Endometrial microvascular endothelial cells (primary cell): ENCODE results near the gene SNX2. TPM values are rescaled to one million over a fixed set of nuclear protein-coding genes. Genes with fewer than 3 reads are reported as not detected.
"Not testable (repeated sequence)": the region's sequence is repeated elsewhere in the genome, so short reads cannot be mapped to it uniquely, and the experiment has no call there.

Experiments used
- in situ Hi-C: cut with HindIII; loops from 2 replicates; pipeline ENCODE4 v1.10.0; 2017; ENCODE audit warnings: low sequenced_read_pairs, low pct_unique_long_range_greater_than_20kb; ENCODE audit errors: inconsistent ontology term
- total RNA-seq: library from RNA; depleted of rRNA; stranded (reverse); fragments of >200 nt; gene quantifications from one replicate; pipeline ENCODE4 v1.2.3, GENCODE V29; 2015; ENCODE audit errors: inconsistent ontology term

SNX2 gene
- total RNA-seq, 1 donor from 2014 or later, result 57.0 TPM

DNA sequence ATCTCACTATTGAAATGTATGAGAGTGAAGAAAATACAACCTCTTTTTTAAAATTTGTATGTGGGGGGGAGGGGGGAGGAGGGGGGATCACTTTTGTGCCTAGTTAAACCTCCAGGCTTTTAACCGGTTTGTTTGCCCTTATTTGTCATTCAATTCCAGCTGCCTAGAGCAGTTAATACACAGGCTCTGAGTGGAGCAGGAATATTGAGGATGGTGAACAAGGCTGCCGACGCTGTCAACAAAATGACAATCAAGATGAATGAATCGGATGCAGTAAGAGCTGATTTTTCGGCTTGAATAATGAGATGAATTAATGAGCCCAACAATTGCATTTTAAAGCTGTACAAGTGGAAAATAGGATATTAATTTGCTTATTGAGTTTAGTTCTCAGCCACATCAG lies 41.9 kb downstream of the SNX2 start:
- in situ Hi-C loops, result no loop called here

DNA sequence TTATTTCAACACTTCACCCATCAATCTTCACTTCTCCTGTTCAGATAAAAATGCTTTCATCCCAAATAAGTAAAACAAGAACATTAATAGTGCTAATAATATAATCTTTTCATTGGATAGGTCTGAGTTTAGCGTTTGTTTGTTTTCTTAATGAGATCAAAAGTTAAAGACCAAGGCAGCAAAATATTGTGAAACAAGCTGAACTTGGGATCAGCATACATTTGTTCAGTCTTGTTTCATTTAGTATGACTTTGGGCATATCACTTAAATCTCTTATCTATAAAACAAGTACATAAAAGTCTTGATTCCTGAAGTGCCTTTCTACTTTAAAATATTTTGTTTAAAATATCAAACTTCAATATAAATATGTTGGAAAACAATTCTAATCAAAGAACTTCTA lies 57.1 kb downstream of the SNX2 start:
- in situ Hi-C loops, result no loop called here

DNA sequence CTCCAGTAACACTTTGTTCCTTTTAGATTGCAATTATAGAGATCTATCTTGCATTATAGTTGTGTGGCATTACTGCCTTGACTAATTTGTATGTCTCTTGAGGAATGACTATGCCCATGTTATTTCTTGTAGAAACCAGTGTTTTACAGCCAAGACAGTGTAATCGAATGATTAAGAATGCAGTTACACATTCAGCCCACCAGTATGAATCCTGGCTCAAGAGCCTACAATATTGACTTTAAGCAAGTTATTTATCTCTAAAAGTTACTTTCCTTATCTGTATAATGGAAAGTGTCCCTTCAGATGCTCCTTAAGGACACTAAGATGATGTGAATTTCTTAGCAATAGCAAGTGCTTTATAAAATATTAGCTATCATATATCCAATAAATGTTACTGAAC lies 60.8 kb downstream of the SNX2 start:
- in situ Hi-C loops, result no loop called here

DNA sequence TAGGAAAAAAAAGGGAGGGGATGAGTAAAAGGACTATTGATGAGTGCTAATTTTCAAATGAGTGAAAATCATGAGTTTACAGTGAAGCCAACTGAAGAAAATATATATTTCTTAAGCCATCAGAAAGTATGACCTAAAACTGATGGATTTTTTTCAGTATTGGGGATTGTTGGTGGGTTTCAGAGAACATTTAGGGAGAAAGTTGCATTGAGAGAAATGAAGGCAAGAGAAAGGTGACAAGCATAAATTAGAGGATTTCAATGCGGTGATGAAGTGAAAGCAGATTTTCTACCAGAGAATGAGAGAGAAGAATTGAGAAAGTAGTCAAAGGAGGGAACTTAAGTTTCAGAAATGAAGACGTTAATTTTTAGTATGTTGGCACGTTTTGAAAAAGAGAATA lies 62.1 kb downstream of the SNX2 start:
- in situ Hi-C loops, result no loop called here

DNA sequence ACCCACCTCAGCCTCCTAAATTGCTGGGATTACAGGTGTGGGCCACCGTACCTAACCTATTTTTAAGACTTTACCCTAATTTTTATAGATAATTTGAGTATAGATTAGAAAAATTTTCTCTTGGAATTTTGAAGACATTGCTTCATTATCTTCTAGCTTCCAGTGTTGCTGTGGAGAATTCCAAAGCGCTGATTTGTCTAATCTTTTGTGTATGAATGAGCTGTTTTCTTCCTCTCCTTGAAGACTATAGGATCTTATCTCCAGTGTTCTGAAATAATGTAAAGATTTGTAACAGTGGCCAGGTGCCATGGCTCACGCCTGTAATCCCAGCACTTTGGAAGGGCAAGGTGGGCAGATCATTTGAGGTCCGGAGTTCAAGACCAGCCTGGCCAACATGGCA lies 64.9 kb downstream of the SNX2 start:
- in situ Hi-C loops, result no loop called here

DNA sequence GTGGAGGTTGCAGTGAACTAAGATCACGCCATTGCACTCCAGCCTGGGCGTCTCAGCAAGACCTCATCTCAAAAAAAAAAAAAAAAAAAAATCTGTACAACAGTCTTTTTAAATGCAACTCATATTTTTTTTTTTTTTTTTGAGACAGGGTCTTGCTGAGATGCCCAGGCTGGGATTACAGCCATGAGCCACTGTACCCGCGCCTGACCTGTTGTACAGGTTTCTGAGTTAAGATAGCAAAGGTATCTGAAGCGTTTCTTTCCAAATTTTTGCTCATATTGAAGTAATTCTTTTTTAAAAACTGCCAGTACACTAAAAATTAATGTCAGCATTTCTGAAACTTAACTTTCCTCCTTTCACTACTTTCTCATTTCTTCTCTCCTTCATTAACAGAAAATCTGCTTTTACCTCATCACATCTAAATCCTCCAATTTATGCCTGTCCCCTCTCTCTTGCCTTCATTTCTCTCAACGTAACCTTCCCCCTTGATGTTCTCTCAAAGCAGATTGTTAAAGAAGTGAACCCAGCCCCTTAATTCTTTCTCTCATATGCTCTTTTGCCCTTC lies 67.2 kb downstream of the SNX2 start:
- in situ Hi-C loops, result no loop called here

DNA sequence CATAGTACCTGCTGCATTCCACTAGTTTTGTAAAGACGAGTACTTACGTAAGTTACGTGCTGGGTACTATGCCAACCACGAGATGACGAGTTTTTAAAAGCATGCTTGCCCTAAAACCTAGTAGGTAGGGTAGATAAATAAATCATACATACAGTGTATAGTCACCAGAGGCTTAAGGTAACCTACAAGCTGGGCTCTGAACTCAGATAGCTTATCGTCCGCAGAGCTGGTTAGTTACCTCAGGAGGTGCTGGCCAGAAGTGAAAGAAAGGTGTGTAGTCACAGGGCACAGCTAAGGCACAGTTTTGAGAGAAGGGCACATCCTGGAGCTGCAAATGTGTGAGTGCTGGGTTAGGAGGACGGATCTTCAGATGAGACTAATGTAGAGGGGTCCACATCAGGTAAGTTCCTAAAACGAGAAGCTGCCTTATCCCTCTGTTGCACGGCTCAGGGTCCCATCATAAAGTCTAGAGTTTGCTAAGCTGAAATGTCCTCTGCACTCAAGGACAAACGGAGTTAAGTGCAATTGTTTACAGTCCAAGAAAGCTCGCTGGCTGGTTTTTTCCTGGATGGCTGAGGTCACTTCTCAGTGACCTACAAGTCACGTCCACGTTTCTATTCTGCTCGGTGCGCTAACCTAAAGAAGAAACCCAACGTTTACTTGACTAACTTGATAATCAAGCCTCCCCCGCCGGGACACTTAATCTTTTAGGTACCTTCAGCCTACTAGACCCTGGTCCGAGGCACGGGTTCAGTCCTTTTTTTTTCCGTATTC lies 69.4 kb downstream of the SNX2 start:
- in situ Hi-C loops, result no loop called here

DNA sequence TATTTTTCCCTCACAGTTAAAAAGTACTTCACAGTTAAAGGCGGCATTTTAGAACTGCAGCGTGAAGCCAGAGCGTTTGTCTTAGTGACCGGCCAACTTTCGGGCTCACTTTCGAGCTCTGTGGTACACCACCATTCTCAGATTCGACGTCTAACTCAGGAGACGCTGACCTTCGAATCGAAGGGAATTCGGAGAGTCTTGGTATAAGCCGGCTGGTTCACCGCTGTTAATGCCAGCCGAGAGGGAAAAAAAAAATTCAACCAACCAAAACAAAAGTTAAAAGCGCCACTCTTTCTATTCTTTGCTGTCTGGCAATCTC lies 70.0 kb downstream of the SNX2 start:
- in situ Hi-C loops, result no loop called here

DNA sequence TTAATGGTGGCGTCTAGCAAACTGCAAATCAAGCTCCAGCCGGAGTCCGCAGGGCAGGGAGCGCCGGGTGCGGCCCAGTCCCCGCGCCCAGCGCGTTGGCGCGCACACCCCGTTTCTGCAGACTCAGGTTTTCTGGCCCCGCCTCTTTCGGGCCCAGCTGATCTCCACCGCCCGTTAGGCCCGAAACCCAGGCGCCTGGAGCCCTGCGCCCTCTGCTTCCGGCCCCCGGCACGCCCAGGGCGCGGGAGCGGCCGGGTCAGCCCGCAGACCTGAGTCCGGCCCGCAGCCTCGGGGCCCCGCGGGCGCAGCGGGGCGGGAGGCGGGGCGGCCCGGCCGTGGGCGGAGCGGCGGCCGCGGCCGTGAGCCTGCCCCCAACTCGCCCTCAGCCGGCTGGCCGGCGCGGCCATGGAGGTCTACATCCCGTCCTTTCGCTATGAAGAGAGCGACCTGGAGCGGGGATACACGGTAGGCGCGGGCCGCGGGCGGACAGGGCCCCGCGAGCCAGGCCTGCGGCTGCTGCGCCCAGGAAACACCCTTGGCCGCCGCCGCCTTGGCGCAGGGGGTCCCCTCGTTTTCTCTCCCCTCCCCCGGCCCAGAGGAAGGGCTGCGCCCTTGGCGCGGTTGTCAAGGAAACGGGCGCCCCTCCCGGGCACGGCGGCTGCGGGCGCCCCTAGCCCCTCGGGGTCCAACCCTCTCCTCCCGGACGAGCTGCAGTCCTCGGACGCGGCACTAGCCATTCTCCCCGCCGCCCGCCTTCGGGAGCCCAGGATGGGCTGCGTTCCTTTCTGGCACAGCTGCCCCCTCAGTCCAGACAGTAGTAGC lies 70.6 kb downstream of the SNX2 start, which contains the start of gene SNX24:
Gene SNX24 (plus strand): TSS at position 385 of the 822 bp plus-strand sequence. CDS start 21 bp downstream, at position 406.
- in situ Hi-C loops, result no loop called here

DNA sequence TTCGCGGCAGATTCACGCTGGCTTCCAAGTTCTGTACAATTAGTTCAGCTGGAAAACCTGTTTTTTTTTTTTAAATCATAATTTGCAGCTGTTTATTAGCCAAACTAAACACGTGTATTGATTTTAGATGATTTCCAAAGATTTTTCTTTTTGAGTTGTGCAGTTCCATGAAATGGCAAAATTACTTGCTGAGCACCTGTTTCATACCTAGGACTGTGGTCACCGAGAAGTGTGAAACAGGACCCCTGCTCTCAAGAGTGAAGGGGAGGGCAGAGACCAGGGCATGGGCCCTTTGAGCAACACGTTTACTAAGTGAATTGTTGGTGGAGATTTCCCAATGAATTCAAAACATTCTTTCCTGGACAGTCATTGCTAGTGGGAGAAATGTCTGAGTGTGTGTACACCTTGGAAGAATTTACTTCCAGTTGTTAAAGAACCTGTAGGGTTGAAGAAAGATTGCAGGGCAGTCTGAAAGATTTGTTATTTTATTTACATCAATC lies 71.2 kb downstream of the SNX2 start:
- in situ Hi-C loops, result no loop called here

DNA sequence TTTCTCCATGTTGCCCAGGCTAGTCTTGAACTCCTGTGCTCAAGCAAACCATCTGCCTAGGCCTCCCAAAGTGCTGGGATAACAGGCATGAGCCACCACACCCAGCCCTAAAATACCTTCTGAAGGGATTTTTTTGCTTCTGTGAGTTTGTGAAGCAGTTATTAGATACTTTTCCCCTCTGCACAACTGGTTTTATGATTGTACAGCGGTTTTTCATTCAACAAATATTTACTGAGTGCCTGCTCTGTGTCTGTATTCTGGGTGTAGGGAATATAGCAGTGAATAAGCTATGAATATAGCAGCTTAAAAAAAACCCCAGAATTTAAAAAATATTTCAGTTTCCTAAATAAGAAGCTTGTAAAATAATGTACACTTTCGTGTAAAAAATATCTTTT lies 72.8 kb downstream of the SNX2 start:
- in situ Hi-C loops, result no loop called here

DNA sequence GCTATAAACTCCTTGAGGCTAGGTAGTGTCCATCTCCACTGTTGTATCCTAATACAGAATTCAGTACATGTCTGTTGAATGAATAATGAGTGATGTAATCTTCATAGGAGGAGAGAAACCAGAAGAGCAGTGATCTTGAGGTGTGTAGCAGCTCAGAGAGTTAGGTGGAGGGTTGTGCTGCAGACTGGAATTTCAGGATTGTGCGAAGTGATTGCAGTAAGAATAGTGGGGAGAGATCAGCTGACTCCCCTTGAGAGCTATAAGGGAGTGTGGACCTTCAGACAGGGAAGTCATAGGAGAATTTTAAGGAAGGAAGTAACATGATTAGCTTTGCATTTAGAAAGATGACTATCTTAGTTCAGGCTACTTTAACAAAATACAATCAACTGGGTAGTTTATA lies 74.9 kb downstream of the SNX2 start:
- in situ Hi-C loops, result no loop called here

DNA sequence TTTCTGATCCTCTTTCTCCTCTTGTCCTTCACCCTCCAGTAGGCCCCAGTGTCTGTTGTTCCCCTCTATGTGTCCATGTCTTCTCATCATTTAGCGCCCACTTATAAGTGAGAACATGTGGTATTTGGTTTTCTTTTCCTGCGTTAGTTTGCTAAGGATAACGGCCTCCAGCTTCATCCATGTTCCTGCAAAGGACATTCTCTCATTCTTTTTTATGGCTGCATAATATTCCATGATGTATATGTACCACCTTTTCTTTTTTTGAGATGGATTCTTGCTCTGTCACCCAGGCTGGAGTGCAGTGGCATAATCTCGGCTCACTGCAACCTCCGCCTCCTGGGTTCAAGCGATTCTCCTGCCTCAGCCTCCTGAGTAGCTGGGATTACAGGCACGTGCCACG lies 82.7 kb downstream of the SNX2 start:
- in situ Hi-C loops, result not testable (repeated sequence)

DNA sequence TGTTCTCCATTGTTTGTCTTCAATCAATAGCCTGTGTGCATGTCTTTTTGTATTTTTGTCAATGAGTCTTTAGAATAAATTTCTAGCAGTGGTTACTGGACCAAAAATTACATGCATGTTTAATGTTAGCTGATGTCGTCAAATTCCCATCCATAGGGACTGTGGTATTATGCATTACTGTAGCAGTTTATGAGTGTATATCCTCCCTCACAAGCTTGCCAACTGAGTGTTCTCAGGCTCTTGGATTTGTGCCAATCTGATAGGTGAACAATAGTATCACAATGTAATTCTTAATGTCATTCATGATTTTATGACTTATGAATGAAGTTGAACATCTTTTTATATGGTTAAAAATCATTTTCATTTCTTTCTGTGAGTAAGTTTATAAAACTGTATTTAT lies 83.6 kb downstream of the SNX2 start:
- in situ Hi-C loops, result no loop called here

DNA sequence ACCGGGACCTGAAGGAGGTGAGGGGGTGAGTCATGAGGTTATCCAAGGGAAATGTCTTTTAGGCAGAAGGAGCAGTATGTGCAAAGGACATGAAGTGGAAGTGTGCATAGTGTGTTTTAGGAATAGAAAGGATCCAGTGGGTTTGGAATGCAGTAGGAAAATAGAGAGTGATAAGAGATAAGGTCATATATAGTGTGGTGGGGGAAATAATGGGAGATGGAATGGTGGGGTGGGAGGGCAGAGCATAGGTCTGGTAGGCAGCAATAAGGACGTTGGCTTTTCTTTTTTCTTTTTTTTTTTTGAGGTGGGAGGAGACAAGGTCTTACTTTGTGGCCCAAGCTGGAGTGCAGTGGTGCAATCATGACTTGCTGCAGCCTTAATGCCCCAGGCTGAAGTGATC lies 88.4 kb downstream of the SNX2 start:
- in situ Hi-C loops, result no loop called here

DNA sequence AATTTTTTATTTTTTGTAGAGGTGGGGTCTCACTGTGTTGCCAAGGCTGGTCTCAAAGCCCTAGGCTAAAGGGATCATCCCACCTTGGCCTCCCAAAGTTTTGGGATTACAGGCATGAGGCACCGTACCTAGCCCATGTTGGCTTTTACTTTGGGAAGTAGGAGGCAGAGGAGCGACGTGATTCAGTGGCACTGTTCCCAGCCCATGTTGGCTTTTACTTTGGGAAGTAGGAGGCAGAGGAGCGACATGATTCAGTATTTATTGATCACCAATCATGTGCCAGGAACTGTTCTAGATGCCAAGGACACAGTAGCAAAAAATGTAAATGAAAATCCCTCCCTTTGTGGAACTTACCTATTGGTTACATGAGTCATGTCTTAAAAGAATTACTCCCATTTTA lies 88.8 kb downstream of the SNX2 start:
- in situ Hi-C loops, result no loop called here

DNA sequence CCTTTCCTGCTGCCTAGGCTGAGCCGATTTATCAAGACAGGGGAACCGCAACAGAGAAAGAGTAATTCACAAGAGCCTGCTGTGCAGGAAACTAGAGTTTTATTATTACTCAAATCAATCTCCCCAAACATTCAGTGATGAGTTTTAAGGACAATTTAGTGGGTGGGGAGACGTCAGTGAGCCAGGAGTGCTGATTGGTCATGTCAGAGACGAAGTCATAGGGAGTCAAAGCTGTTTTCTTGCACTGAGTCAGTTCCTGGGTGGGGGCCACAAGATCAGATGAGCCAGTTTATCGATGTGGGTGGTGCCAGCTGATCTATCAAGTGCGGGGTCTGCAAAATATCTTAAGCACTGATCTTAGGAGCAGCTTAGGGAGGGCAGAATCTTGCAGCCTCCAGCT lies 89.5 kb downstream of the SNX2 start:
- in situ Hi-C loops, result no loop called here

DNA sequence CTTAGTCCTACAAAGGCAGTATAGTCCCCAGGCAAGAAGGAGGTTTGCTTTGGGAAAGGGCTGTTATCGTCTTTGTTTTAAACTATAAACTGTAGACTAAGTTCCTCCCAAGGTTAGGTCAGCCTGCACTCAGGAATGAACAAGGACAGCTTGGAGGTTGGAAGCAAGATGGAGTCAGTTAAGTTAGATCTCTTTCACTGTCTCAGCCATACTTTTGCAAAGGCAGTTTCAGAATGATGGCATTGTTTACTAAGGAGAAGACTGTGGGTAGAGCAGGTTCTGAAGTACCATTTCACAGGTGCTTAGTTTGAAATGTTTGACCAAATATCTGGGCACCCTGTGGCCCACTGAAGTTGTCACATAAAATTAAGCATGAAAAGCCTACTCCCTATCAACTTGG lies 90.0 kb downstream of the SNX2 start:
- in situ Hi-C loops, result no loop called here

DNA sequence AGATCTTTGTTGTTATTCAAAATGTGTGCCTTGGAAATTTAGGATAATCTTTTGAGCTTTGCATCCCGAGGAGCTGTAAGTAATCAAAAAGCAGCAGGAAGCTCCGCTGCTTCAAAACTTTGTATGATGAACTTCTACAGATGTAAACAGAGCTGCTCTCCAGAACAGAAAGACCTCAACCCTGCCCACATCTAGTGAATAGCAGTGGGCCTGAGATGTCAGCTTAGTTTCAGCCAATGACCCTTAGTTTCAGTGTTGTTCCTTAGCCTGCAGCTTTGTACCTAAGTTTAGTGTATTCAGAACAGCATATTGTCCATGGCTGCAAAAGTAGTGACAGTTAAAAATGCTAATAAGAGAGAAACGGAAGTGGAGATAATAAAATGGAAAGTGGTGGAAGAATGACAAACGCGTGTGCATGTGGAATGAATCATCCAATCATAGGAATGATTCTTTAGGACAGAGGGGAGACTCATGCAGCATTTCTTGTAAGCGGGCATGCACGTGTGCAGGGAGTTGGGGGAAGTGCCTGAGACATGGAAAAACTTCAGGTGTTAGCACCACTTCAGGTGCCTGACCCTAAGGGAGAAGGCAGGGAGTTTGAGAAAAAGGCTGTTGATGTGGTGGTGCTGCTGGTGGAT lies 95.5 kb downstream of the SNX2 start:
- in situ Hi-C loops, result no loop called here

DNA sequence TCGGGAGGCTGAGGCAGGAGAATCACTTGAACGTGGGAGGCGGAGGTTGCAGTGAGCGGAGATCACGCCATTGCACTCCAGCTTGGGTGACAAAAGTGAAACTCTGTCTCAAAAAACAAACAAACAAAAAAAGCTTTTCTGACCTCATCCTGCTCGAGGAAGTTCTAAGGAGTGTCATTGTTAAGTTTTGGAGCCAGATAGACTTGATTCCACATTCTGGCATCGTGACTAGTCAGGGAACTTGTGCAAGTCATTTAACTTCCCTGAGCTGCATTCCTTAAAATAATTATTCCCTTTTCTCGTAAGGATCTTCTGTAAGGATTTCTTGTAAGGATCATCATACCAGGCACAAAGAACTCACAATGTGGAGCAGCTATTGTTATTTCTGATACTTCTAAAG lies 96.8 kb downstream of the SNX2 start:
- in situ Hi-C loops, result no loop called here
